ENCODE data around the gene KDM5B.

DNA sequence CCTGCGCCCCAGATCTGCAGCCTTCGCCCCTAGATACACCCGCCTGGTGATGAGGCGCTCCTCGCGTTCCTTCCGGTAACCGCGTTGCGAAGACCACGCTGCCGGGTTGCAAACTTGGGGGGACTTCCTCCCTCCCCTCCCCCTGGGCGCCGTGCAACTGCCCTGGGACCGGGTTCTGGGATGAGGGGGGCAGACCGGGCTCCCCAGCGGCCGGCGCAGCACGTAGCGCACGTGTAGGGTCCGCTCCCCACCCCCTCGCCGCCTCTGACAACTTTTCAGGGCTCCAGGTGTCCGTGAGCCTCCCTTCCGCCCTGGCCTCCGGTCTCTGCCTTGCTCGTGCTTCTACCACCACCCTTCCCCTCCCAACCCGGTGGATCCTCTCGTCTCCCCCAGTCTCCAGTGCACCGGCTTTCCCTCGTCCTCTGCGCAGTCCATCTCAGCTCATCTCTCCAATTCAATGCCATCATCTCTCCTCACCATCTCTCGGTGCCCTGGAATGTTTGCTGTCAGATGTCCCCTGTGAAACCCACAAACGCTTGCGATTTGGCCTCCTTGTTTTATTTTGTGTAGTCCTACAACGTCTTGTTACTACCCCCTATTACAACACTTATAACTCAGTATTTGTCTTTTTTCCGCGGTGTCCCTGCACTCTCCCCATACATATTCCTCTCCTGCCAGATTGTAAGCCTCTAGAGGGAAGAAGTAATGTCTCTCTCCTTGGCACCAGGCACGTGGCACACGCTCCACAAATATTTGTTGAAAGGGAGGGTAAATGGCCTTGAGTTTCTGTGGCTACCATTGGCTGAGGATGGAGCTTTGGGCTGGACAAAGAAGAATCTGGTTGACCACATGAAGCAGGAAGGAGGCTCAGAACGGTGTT lies 3.3 kb upstream of the KDM5B start:
- TF ChIP-seq, protein P1, sequence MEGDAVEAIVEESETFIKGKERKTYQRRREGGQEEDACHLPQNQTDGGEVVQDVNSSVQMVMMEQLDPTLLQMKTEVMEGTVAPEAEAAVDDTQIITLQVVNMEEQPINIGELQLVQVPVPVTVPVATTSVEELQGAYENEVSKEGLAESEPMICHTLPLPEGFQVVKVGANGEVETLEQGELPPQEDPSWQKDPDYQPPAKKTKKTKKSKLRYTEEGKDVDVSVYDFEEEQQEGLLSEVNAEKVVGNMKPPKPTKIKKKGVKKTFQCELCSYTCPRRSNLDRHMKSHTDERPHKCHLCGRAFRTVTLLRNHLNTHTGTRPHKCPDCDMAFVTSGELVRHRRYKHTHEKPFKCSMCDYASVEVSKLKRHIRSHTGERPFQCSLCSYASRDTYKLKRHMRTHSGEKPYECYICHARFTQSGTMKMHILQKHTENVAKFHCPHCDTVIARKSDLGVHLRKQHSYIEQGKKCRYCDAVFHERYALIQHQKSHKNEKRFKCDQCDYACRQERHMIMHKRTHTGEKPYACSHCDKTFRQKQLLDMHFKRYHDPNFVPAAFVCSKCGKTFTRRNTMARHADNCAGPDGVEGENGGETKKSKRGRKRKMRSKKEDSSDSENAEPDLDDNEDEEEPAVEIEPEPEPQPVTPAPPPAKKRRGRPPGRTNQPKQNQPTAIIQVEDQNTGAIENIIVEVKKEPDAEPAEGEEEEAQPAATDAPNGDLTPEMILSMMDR (IDR thresholded peaks at IDR 0.05): no peak
- TF ChIP-seq ZFX (IDR thresholded peaks at IDR 0.05; ENCODE audit: borderline replicate concordance): no peak
